PC-3 (cell line): ENCODE results near the gene NUP50. TPM values are rescaled to one million over a fixed set of nuclear protein-coding genes. Genes with fewer than 3 reads are reported as not detected.

Experiments
- ATAC-seq: fragments of 200-7000 bp; cut with Tn5 transposase; 2 replicates; pipeline ENCODE4 v1.9.1; 2020; ENCODE audit warnings: mild to moderate bottlenecking, moderate library complexity
- BruUV-seq: library from RNA; stranded (reverse); fragments of 400-500 nt; replicated peaks from 2 replicates; lab custom pipeline; 2021; lab: Mats Ljungman, UMichigan
- CTCF ChIA-PET: fragments of 300-600 bp; sonication (Branson Sonifier 250); formaldehyde crosslinking; loops from one replicate; lab custom pipeline; 2022; ENCODE audit warnings: antibody characterized with exemption; lab: Charles Lee
- POLR2A ChIA-PET: fragments of 300-600 bp; sonication (Branson Sonifier 250); formaldehyde crosslinking; loops from one replicate; lab custom pipeline; 2022; ENCODE audit warnings: antibody characterized with exemption; ENCODE audit not compliant: unreplicated experiment; lab: Charles Lee
- DNase-seq: peaks from one replicate; pipeline ENCODE4 v3.0.0-alpha.2; 2015
- H2AFZ ChIP-seq: fragments of 300-600 bp; sonication (generic); 2 replicates; pipeline ENCODE4 v1.6.0; 2016; ENCODE audit warnings: antibody characterized with exemption, low read length
- H3F3A ChIP-seq: fragments of 300-600 bp; sonication (generic); one replicate; pipeline ENCODE4 v1.6.0; 2017; ENCODE audit warnings: antibody characterized with exemption, low read length, control low read depth, mild to moderate bottlenecking; ENCODE audit not compliant: unreplicated experiment
- H3K27ac ChIP-seq: fragments of 300-600 bp; sonication (generic); 2 replicates; pipeline ENCODE4 v1.5.1; 2016; ENCODE audit warnings: mild to moderate bottlenecking, low read length
- H3K27me3 ChIP-seq: fragments of 300-600 bp; sonication (generic); 2 replicates; pipeline ENCODE4 v1.6.1; 2016; ENCODE audit warnings: low read length, mixed read lengths
- H3K36me3 ChIP-seq: fragments of 300-600 bp; sonication (generic); 2 replicates; pipeline ENCODE4 v1.6.1; 2016; ENCODE audit warnings: low read depth, mixed run types, low read length, mixed read lengths
- H3K4me1 ChIP-seq: fragments of 300-600 bp; sonication (generic); 2 replicates; pipeline ENCODE4 v1.5.1; 2016; ENCODE audit warnings: low read length; ENCODE audit not compliant: insufficient read depth
- H3K4me2 ChIP-seq: fragments of 300-600 bp; sonication (generic); 2 replicates; pipeline ENCODE4 v1.6.0; 2016; ENCODE audit warnings: low read length
- H3K4me3 ChIP-seq: fragments of 300-600 bp; sonication (generic); 2 replicates; pipeline ENCODE4 v1.5.1; 2016; ENCODE audit warnings: mild to moderate bottlenecking, low read length, mixed read lengths
- H3K79me2 ChIP-seq: fragments of 300-600 bp; sonication (generic); 2 replicates; pipeline ENCODE4 v1.6.1; 2017; ENCODE audit warnings: low read length, mixed read lengths
- H3K9ac ChIP-seq: fragments of 300-600 bp; sonication (generic); 2 replicates; pipeline ENCODE4 v1.6.0; 2016; ENCODE audit warnings: mild to moderate bottlenecking, low read length
- H3K9me2 ChIP-seq: fragments of 300-600 bp; sonication (generic); replicated peaks from 2 replicates; pipeline ENCODE4 v1.6.1; 2016; ENCODE audit warnings: mixed run types, low read length, mixed read lengths
- H3K9me3 ChIP-seq: fragments of 300-600 bp; sonication (generic); 2 replicates; pipeline ENCODE4 v1.6.1; 2016; ENCODE audit warnings: low read length, mixed read lengths
- H4K20me1 ChIP-seq: fragments of 300-600 bp; sonication (generic); 2 replicates; pipeline ENCODE4 v1.6.1; 2016; ENCODE audit warnings: low read length, mixed read lengths
- CTCF ChIP-seq: fragments of 300-600 bp; sonication (generic); conservative IDR thresholded peaks from 2 replicates; pipeline ENCODE4 v1.5.1; 2017; ENCODE audit warnings: antibody characterized with exemption, low read depth, mild to moderate bottlenecking, low read length
- EZH2 ChIP-seq: fragments of 300-600 bp; sonication (generic); IDR thresholded peaks from one replicate; pipeline ENCODE4 v1.6.1; 2017; ENCODE audit warnings: antibody characterized with exemption, mild to moderate bottlenecking, low read length; ENCODE audit not compliant: unreplicated experiment
- EZH2phosphoT487 ChIP-seq: fragments of 300-600 bp; sonication (generic); IDR thresholded peaks from 2 replicates; pipeline ENCODE4 v1.6.1; 2018; ENCODE audit warnings: mild to moderate bottlenecking, antibody characterized with exemption, low read length, borderline replicate concordance
- intact Hi-C: fragments of 100-400 bp; cut with micrococcal nuclease; formaldehyde crosslinking; loops from 2 replicates; pipeline ENCODE4 v1.9.0; 2023
- total RNA-seq: library from RNA; depleted of rRNA; stranded (reverse); fragments of >200 nt; gene quantifications from 2 replicates; pipeline ENCODE4 v1.2.3, GENCODE V29; 2014

NUP50 gene
- total RNA-seq, 1 experiment from 2014 or later = 69.9 TPM

GRCh38 chr22:45196308-45196707 lies 32.6 kb downstream of the NUP50 start:
- Histone ChIP-seq H3K27ac (no peak overlapping the region), H3F3A (peaks cover under 1% of the 10 kb centered on the region), H3K9ac (no peak overlapping the region), H3K27me3 (no peaks in the 10 kb centered on the region), H3K36me3 (no peaks in the 10 kb centered on the region), H3K4me1 (peaks cover 12% of the 10 kb centered on the region), H3K9me2 (no peaks in the 10 kb centered on the region), H3K4me3 (no peak overlapping the region), H2AFZ (no peak overlapping the region), H3K79me2 (no peaks in the 10 kb centered on the region), H3K9me3 (no peaks in the 10 kb centered on the region), H3K4me2 (no peak overlapping the region), H4K20me1 (no peaks in the 10 kb centered on the region)
- CTCF ChIA-PET = no interaction called here
- intact Hi-C loops = no loop called here
- TF ChIP-seq EZH2 (no peak), CTCF (no peak), EZH2phosphoT487 (no peak)
- POLR2A ChIA-PET = no interaction called here
- TSS peak; percentile 30 for BruUV-seq
- DNase-seq (no peak), ATAC-seq (no peak)

DNA sequence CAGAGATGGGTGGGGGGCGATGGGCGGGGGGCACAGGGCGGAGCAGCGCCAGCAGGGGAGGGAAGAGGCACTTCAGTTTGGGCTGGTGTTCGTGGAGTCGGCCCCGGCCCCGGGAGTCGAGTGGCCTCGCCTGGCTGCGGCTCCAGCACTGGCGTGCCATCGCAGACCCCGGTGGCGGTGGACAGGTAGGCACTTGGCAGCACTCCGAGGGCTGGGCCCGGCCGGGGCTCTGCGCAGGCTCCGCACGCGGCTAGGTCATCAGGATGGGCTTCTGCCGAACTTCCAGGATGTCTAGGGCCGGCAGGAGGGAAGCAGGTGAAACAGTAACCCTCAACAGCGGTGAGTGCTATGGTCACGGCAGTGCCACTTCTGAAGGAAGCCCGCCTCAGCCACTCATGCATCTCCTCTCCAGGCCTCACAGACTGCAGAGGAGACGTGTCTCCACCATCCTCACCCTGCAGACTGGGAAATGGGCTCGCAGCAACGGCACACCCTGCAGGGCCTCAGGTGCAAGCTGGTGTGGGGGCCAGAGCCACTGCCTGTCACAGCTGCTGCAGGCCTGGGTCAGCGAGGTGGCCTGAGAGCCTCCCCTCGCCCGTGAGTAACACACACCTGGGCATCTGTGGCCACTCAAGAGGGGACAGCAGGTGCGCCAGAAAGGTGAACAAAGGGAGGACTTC lies 33.3 kb downstream of the NUP50 start:
- ChIA-PET POLR2A (no interaction called here), CTCF (no interaction called here)
- ATAC-seq (no peak), DNase-seq (no peak)
- Histone ChIP-seq H3K9me3 (no peaks in the 10 kb centered on the region), H3F3A (peaks cover 3% of the 10 kb centered on the region), H3K4me3 (no peak overlapping the region), H3K4me2 (no peak overlapping the region), H3K79me2 (no peaks in the 10 kb centered on the region), H3K36me3 (no peaks in the 10 kb centered on the region), H4K20me1 (no peaks in the 10 kb centered on the region), H3K27ac (no peak overlapping the region), H2AFZ (no peak overlapping the region), H3K4me1 (peaks cover 19% of the 10 kb centered on the region), H3K27me3 (no peaks in the 10 kb centered on the region), H3K9me2 (no peaks in the 10 kb centered on the region), H3K9ac (no peak overlapping the region)
- TF ChIP-seq EZH2 (no peak), EZH2phosphoT487 (no peak), CTCF (no peak)
- intact Hi-C loops = no loop called here
- BruUV-seq = no TSS peak

DNA sequence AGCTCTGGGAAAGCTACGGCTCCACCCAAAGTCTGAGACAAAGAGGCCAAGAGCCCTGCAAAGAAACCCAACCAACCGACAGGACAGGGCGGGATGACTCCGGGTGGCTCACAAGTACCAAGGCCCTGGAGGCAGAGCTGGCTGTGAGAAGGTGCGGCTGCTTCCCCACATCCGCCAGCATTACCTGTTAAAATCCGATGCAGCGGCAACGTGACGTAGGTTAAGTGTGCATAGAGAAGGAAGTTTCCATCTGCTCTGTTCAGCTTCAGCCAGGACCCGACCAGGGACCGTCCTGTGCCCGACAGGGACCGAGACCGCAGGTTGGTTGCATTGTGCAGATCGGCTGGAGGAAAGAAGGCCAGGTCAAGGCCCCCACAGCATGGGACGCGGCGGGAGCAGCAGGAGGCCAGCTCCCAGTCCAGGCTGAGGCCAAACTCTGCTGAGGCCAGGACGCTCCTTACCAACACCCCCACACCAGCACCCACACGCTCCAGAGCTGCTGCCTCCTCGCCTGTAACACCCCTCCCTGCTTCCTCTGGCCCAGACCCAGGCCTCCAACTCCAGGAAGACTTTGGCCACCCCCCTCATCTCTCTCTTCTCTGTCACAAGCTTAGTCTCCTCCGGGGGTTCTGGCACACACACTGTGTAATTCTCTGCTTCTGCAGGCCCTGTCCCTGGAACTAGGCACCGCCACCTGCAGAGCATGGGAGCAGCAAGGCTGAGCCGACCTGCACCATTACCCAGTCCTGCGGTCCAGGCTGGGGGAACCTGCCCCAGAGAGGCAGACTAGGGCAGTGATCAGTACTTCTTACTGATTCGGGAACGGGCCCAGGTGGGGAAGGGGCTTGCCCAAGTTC lies 34.1 kb downstream of the NUP50 start:
- no peaks in the 10 kb centered on the region for H3K36me3 ChIP-seq
- H3K27ac ChIP-seq = no peak overlapping the region
- DNase-seq = no peak
- peaks cover 25% of the 10 kb centered on the region for H3K4me1 ChIP-seq
- no peaks in the 10 kb centered on the region for H3K79me2 ChIP-seq
- H3K9me3 ChIP-seq = no peaks in the 10 kb centered on the region
- no peak overlapping the region for H3K4me3 ChIP-seq
- H3K9ac ChIP-seq = no peak overlapping the region
- ChIA-PET POLR2A (no interaction called here), CTCF (no interaction called here)
- intact Hi-C loops = no loop called here
- H3K9me2 ChIP-seq = no peaks in the 10 kb centered on the region
- no peak overlapping the region for H2AFZ ChIP-seq
- TF ChIP-seq CTCF (no peak), EZH2phosphoT487 (no peak), EZH2 (no peak)
- no peaks in the 10 kb centered on the region for H3K27me3 ChIP-seq
- BruUV-seq = no TSS peak
- ATAC-seq = no peak
- H3K4me2 ChIP-seq = no peak overlapping the region
- no peaks in the 10 kb centered on the region for H4K20me1 ChIP-seq
- peaks cover 3% of the 10 kb centered on the region for H3F3A ChIP-seq
